Stimulated activated naive CD8-positive, alpha-beta T cell treated with anti-CD3 and anti-CD28 coated beads, Interleukin-15, Interleukin-2, amounts not matched to agents 100 ng/mL and 50 ng/mL, for 24 hours (primary cell): ENCODE data around the gene EEFSEC.

Source experiments
- H3K27ac Mint-ChIP-seq: one replicate; pipeline ENCODE4 v1.8.0; 2021; ENCODE audit warnings: mild to moderate bottlenecking, mixed read lengths
- H3K27me3 Mint-ChIP-seq: one replicate; pipeline ENCODE4 v1.8.0; 2021; ENCODE audit warnings: mixed read lengths
- H3K36me3 Mint-ChIP-seq: one replicate; pipeline ENCODE4 v1.8.0; 2021; ENCODE audit warnings: low read depth, mixed read lengths
- H3K4me1 Mint-ChIP-seq: one replicate; pipeline ENCODE4 v1.8.0; 2021; ENCODE audit warnings: low read depth, mixed read lengths
- H3K4me3 Mint-ChIP-seq: one replicate; pipeline ENCODE4 v1.8.0; 2021; ENCODE audit warnings: mild to moderate bottlenecking, mixed read lengths
- H3K9me3 Mint-ChIP-seq: one replicate; pipeline ENCODE4 v1.8.0; 2021; ENCODE audit warnings: mixed read lengths

Gene EEFSEC

DNA sequence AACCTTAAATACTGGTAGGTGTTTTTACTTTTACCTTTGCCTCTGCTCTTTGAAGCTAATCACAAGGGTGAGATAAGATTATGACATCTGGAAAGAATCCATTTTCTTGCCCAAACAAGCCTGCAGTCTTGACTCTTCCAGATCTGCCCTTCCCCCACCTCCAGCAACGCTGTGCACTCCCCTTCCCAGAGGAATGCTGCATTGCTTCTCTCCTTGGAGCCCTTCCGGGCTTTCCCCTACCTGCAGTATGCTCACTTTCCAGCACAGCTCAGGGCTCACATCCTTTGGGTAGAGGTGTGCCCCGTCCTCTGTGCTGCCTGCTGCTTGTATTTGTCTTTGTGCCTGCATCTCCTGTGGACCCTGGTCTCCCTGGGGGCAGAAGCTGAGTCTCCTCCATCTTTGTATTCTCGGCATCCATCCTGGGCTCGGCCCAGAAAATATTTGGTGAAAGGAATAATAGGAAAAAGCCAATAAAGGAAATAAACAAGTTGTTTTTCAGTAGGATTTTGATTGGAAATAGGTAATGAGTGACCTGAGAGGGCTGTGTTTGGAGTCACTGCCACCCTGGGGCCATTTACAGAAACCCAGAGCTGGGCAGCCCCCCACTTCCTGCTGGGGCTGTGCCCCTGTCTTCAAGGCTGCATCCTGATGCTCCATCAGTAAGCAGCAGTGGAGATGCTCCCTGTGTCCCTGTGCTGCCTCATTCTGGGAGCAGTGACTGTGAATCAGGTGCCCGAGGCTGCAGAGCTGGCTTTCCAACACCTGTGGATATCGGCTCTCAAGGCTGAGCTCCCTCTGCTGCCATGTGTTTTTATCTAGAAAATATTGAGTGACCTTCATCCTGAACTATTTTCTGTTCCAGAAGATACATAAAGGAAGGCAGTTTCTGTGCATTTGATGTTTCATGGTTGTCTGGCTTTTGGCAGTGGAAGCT lies 117.5 kb downstream of the EEFSEC start:
- Mint-ChIP-seq H3K27ac (no peak overlapping the region), H3K27me3 (no peaks in the 10 kb centered on the region), H3K36me3 (peaks cover 20% of the 10 kb centered on the region), H3K4me1 (no peaks in the 10 kb centered on the region), H3K9me3 (no peaks in the 10 kb centered on the region), H3K4me3 (no peak overlapping the region)

- H3K9me3 Mint-ChIP-seq, result no peaks in the 10 kb centered on the region
- H3K27ac Mint-ChIP-seq, result no peak overlapping the region
- H3K4me1 Mint-ChIP-seq, result no peaks in the 10 kb centered on the region
- H3K27me3 Mint-ChIP-seq, result no peaks in the 10 kb centered on the region
- H3K4me3 Mint-ChIP-seq, result no peak overlapping the region
- H3K36me3 Mint-ChIP-seq, result peaks cover 16% of the 10 kb centered on the region
Measured at GRCh38 chr3:128271536-128272332, 118.5 kb downstream of the EEFSEC start.

- no peak overlapping the region for H3K27ac Mint-ChIP-seq
- no peaks in the 10 kb centered on the region for H3K27me3 Mint-ChIP-seq
- no peaks in the 10 kb centered on the region for H3K4me1 Mint-ChIP-seq
- H3K36me3 Mint-ChIP-seq, result peaks cover 5% of the 10 kb centered on the region
- no peak overlapping the region for H3K4me3 Mint-ChIP-seq
- no peaks in the 10 kb centered on the region for H3K9me3 Mint-ChIP-seq
Measured at GRCh38 chr3:128273109-128273840, 120.0 kb downstream of the EEFSEC start.

GRCh38 chr3:128273841-128274573 lies 120.7 kb downstream of the EEFSEC start:
- H3K4me3 Mint-ChIP-seq, result no peak overlapping the region
- H3K4me1 Mint-ChIP-seq, result no peaks in the 10 kb centered on the region
- H3K27ac Mint-ChIP-seq, result no peak overlapping the region
- H3K9me3 Mint-ChIP-seq, result no peaks in the 10 kb centered on the region
- H3K27me3 Mint-ChIP-seq, result no peaks in the 10 kb centered on the region
- H3K36me3 Mint-ChIP-seq, result no peaks in the 10 kb centered on the region

GRCh38 chr3:128274837-128275236 lies 121.6 kb downstream of the EEFSEC start:
- Mint-ChIP-seq H3K9me3 (no peaks in the 10 kb centered on the region), H3K36me3 (no peaks in the 10 kb centered on the region), H3K27ac (no peak overlapping the region), H3K27me3 (no peaks in the 10 kb centered on the region), H3K4me3 (no peak overlapping the region), H3K4me1 (no peaks in the 10 kb centered on the region)

- Mint-ChIP-seq H3K36me3 (no peaks in the 10 kb centered on the region), H3K27me3 (no peaks in the 10 kb centered on the region), H3K4me1 (no peaks in the 10 kb centered on the region), H3K27ac (no peak overlapping the region), H3K4me3 (no peak overlapping the region), H3K9me3 (no peaks in the 10 kb centered on the region)
Measured at GRCh38 chr3:128275316-128276145, 122.2 kb downstream of the EEFSEC start.

DNA sequence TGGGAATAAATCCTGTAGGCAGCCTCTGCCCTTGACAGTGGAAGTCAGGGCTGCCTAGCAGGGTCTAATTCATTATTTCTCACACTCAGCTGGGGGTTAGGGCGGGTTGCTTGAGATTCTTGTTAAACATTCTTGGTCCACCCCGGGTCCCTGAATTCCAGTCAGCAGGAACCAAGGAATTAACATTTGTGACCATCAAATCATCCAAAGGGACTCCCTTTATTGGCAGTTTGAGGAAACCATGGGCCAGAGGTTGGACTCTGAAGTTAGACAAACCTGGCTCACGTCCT lies 122.8 kb downstream of the EEFSEC start:
- H3K27ac Mint-ChIP-seq, result no peak overlapping the region

DNA sequence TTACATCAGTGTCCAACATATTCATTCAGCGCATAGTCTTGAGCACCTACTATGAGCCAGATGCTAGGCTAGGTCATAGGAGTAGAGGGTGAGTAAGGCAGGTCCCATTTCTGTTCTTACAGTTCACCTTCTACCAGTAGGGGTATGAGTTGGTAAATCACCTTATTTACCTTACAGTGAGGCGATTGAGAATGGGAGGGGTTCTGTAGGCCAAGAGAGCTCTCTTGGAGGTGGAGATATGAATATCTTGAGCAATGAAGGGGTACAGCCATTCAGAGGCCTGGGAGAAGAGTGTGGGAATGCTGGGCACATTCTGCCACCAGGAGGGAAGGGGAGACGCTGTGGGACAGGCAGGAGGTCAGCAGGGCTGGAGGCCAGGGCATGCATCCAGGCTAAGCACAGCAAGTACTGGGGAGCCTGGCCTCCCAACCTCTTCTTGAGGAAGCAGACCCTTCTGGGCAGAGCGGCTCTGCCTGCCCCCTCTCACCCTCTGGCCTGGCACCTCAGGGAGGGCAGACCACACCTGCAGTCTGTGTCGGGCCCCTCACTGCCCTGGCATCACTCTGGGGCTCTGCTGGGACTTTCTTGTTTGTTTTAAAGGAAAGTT lies 123.4 kb downstream of the EEFSEC start:
- Mint-ChIP-seq H3K4me1 (no peaks in the 10 kb centered on the region), H3K36me3 (no peaks in the 10 kb centered on the region), H3K4me3 (no peak overlapping the region), H3K9me3 (no peaks in the 10 kb centered on the region), H3K27ac (no peak overlapping the region), H3K27me3 (no peaks in the 10 kb centered on the region)

More for the DNA sequence above, 122.8 kb downstream of the EEFSEC start:
- Mint-ChIP-seq H3K27me3 (no peaks in the 10 kb centered on the region), H3K4me1 (no peaks in the 10 kb centered on the region), H3K9me3 (no peaks in the 10 kb centered on the region), H3K36me3 (no peaks in the 10 kb centered on the region), H3K4me3 (no peak overlapping the region)

- no peaks in the 10 kb centered on the region for H3K9me3 Mint-ChIP-seq
- no peaks in the 10 kb centered on the region for H3K27me3 Mint-ChIP-seq
- H3K4me1 Mint-ChIP-seq, result no peaks in the 10 kb centered on the region
- no peak overlapping the region for H3K4me3 Mint-ChIP-seq
- H3K36me3 Mint-ChIP-seq, result peaks cover 3% of the 10 kb centered on the region
- no peak overlapping the region for H3K27ac Mint-ChIP-seq
Measured at GRCh38 chr3:128277378-128278069, 124.2 kb downstream of the EEFSEC start.

- Mint-ChIP-seq H3K27ac (no peak overlapping the region), H3K27me3 (no peaks in the 10 kb centered on the region), H3K4me1 (no peaks in the 10 kb centered on the region), H3K9me3 (no peaks in the 10 kb centered on the region), H3K36me3 (peaks cover 3% of the 10 kb centered on the region), H3K4me3 (no peak overlapping the region)
Measured at GRCh38 chr3:128278130-128278529, 124.8 kb downstream of the EEFSEC start.

GRCh38 chr3:128278761-128279600 lies 125.7 kb downstream of the EEFSEC start:
- no peaks in the 10 kb centered on the region for H3K27me3 Mint-ChIP-seq
- no peak overlapping the region for H3K27ac Mint-ChIP-seq

DNA sequence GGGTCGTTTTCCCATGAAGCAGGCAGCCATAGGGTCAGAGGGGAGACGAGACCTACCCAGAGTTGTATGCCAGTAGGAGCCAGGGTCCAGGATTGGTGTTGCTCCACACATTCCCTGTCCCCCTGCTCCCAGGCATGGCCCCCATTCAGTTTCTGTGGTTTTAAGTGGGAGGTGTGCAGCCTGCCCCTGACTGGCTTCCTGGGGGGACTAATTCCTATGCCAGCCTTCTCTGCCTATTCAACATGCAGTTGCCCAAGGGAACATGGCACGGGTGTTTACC lies 126.3 kb downstream of the EEFSEC start:
- no peaks in the 10 kb centered on the region for H3K9me3 Mint-ChIP-seq
- no peak overlapping the region for H3K27ac Mint-ChIP-seq
- H3K36me3 Mint-ChIP-seq, result peaks cover 11% of the 10 kb centered on the region
- no peaks in the 10 kb centered on the region for H3K27me3 Mint-ChIP-seq
- H3K4me3 Mint-ChIP-seq, result no peak overlapping the region
- no peaks in the 10 kb centered on the region for H3K4me1 Mint-ChIP-seq

More at GRCh38 chr3:128278761-128279600, 125.7 kb downstream of the EEFSEC start:
- H3K4me1 Mint-ChIP-seq, result no peaks in the 10 kb centered on the region
- peaks cover 9% of the 10 kb centered on the region for H3K36me3 Mint-ChIP-seq
- H3K9me3 Mint-ChIP-seq, result no peaks in the 10 kb centered on the region
- H3K4me3 Mint-ChIP-seq, result no peak overlapping the region
